B cell (primary cell): ENCODE measurements around the gene PSMB3. TPM values are rescaled to one million over a fixed set of nuclear protein-coding genes. Genes with fewer than 3 reads are reported as not detected.

Source experiments
- ATAC-seq: fragments of 200-7000 bp; cut with Tn5 transposase; one replicate; pipeline ENCODE4 v1.10.0; 2021; ENCODE audit warnings: low read depth, mild to moderate bottlenecking, moderate number of reproducible peaks, moderate library complexity
- CTCF ChIA-PET: fragments of 350-600 bp; sonication (Branson Sonifier 250); formaldehyde crosslinking; loops from one replicate; lab custom pipeline; 2021; ENCODE audit warnings: antibody characterized with exemption, inconsistent platforms; lab: Charles Lee
- POLR2A ChIA-PET: fragments of 350-600 bp; sonication (Branson Sonifier 250); formaldehyde crosslinking; loops from one replicate; lab custom pipeline; 2021; ENCODE audit warnings: antibody characterized with exemption; lab: Charles Lee
- DNase-seq: peaks from one replicate; pipeline ENCODE4 v3.0.0; 2013
- H2AFZ ChIP-seq: 2 replicates; pipeline ENCODE4 v1.6.1; 2012; ENCODE audit warnings: mild to moderate bottlenecking, low read depth, low read length; ENCODE audit not compliant: insufficient read depth, poor library complexity, severe bottlenecking
- H3K27ac ChIP-seq, 2 donors: 1 replicate in 1 of 2; 2 replicates in 1 of 2; pipeline ENCODE4 v1.5.1; 2012 to 2013; ENCODE audit warnings: low read length in 2 of 2, mild to moderate bottlenecking in 2 of 2, moderate library complexity in 1 of 2
- H3K27me3 ChIP-seq, 4 experiments: fragments of 200-600 bp in 1 of 4; sonication (generic) in 1 of 4; replicated peaks in 1 of 4; 1 replicate in 2 of 4; 2 replicates in 2 of 4; pipeline versions ENCODE4 v1.6.1 to v1.7.0; 2013 to 2016; ENCODE audit warnings: low read length in 3 of 4, mild to moderate bottlenecking in 2 of 4, mixed read lengths in 1 of 4, moderate library complexity in 1 of 4; ENCODE audit not compliant: insufficient read depth in 4 of 4, control insufficient read depth in 3 of 4; ENCODE audit errors: control extremely low read depth in 1 of 4
- H3K36me3 ChIP-seq, 2 experiments: replicated peaks in 1 of 2; 1 replicate in 1 of 2; 2 replicates in 1 of 2; pipeline versions ENCODE4 v1.6.1 to v1.7.1; 2013; ENCODE audit warnings: low read length in 1 of 2; ENCODE audit not compliant: insufficient read depth in 2 of 2, control insufficient read depth in 1 of 2; ENCODE audit errors: control extremely low read depth in 1 of 2, extremely low read depth in 1 of 2
- H3K4me1 ChIP-seq, 2 donors: fragments of 200-600 bp in 1 of 2; sonication (generic) in 1 of 2; 1 replicate in 1 of 2; 2 replicates in 1 of 2; pipeline versions ENCODE4 v1.5.1 to v1.6.1; 2013 to 2017; ENCODE audit warnings: low read length in 2 of 2; ENCODE audit not compliant: control insufficient read depth in 2 of 2, insufficient read depth in 2 of 2
- H3K4me2 ChIP-seq: replicated peaks from 2 replicates; pipeline ENCODE3; 2012; ENCODE audit warnings: mild to moderate bottlenecking, low read depth, low read length; ENCODE audit not compliant: poor library complexity, severe bottlenecking
- H3K4me3 ChIP-seq, 5 experiments: fragments of 200-600 bp in 1 of 5; sonication (generic) in 1 of 5; 1 replicate in 3 of 5; 2 replicates in 2 of 5; pipeline versions ENCODE4 v1.5.1 to v1.7.0; 2011 to 2016; ENCODE audit warnings: low read length in 4 of 5, mild to moderate bottlenecking in 4 of 5, low read depth in 2 of 5, control low read depth in 1 of 5, moderate library complexity in 1 of 5; ENCODE audit not compliant: insufficient read depth in 1 of 5; ENCODE audit errors: control extremely low read depth in 1 of 5, extremely low read depth in 1 of 5
- H3K79me2 ChIP-seq: fragments of 200-600 bp; sonication (generic); one replicate; pipeline ENCODE4 v1.6.0; 2016; ENCODE audit warnings: low read length; ENCODE audit not compliant: control insufficient read depth, insufficient read depth
- H3K9ac ChIP-seq: fragments of 200-600 bp; sonication (generic); 2 replicates; pipeline ENCODE4 v1.6.1; 2017; ENCODE audit warnings: mild to moderate bottlenecking, low read length, moderate library complexity
- H3K9me3 ChIP-seq, 3 donors: one replicate each; pipeline versions ENCODE4 v1.6.1 to v1.7.1; 2013; ENCODE audit warnings: low read length in 2 of 3; ENCODE audit not compliant: control insufficient read depth in 2 of 3, insufficient read depth in 1 of 3; ENCODE audit errors: control extremely low read depth in 1 of 3
- H4K20me1 ChIP-seq: 2 replicates; pipeline ENCODE4 v1.6.0; 2012; ENCODE audit warnings: mild to moderate bottlenecking, low read length; ENCODE audit not compliant: insufficient read depth, control insufficient read depth, poor library complexity, severe bottlenecking
- H3K27ac Mint-ChIP-seq: one replicate; pipeline ENCODE4 v1.8.0; 2021; ENCODE audit warnings: mixed read lengths
- H3K27me3 Mint-ChIP-seq: one replicate; pipeline ENCODE4 v1.8.0; 2021; ENCODE audit warnings: mixed read lengths
- H3K4me1 Mint-ChIP-seq: one replicate; pipeline ENCODE4 v1.8.0; 2021; ENCODE audit warnings: mixed read lengths
- H3K4me3 Mint-ChIP-seq: one replicate; pipeline ENCODE4 v1.8.0; 2021; ENCODE audit warnings: mixed read lengths
- H3K9me3 Mint-ChIP-seq: one replicate; pipeline ENCODE4 v1.8.0; 2022; ENCODE audit warnings: mixed read lengths; ENCODE audit not compliant: insufficient read depth
- EZH2 ChIP-seq: IDR thresholded peaks from 2 replicates; pipeline ENCODE4 v1.6.1; 2012; ENCODE audit warnings: borderline replicate concordance, low read depth, mild to moderate bottlenecking, moderate library complexity, low read length; ENCODE audit not compliant: insufficient read depth, poor library complexity, severe bottlenecking
- WGBS: methylation state at CpG from one replicate; pipeline ENCODE4 v1.1.5; 2013; ENCODE audit warnings: missing lambda C conversion rate; ENCODE audit not compliant: insufficient coverage; 5-methylcytosine and 5-hydroxymethylcytosine counted together
- intact Hi-C: fragments of 100-400 bp; cut with micrococcal nuclease; formaldehyde crosslinking; loops from one replicate; pipeline ENCODE4 v1.10.0; 2022
- polyA plus RNA-seq: library from polyadenylated mRNA; depleted of rRNA; stranded (reverse); fragments of >200 nt; gene quantifications from 2 replicates; pipeline ENCODE4 v1.2.3, GENCODE V29; 2012
- total RNA-seq, 2 donors: library from RNA; stranded (reverse); fragments of 120-200 nt in 1 of 2; gene quantifications; 1 replicate in 1 of 2; 2 replicates in 1 of 2; pipeline versions ENCODE4 v1.2.3 to v1.2.4, GENCODE V29; 2013 to 2022
- TF ChIP-seq, protein P1 (sequence below): fragments of 200-600 bp; IDR thresholded peaks from one replicate; pipeline ENCODE4 v1.8.0; 2022; ENCODE audit warnings: antibody characterized with exemption, mild to moderate bottlenecking

Gene PSMB3
- total and polyA plus RNA-seq, 2 donors (not counting 1 experiment from before 2014, with no cell fraction given), result 109 to 184 TPM

DNA sequence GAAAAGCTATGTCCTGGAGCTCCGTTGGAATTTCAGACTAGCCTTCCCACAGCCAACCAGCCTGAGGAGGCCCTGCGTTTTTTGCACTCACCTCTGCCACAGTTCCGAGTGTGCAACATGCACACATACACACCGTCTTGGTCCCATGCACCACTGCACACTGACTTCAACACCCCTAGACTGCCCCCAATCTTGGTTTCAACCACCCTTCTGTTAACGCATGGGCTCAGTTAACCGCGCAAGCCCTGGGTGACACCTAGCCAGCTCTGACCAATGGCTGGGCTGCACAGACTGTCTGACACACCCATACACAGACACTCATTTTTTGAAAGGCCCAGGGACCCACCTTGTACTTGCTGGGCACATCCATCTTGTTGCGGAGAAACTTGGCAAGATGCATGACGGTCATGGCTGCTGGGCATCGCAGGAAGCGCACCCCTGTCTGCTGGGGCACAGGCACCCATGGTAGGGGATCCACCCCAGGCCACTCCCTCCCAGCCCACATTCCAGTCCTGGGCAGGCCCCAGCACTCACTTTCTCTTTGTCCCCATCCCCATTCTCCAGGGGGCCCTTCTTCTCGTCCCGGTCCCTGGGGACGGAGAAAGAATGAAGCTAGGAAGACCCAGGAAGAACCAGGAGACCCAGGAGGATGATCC, 14.4 kb upstream of the PSMB3 start:
- Histone ChIP-seq H3K36me3 (no peaks in the 10 kb centered on the region), H3K4me2 (no peak overlapping the region), H3K4me1 (peaks cover 0 to 9% of the 10 kb centered on the region in 2 donors), H3K79me2 (no peaks in the 10 kb centered on the region), H3K9me3 (no peaks in the 10 kb centered on the region), H3K4me3 (no peak overlapping the region), H2AFZ (no peak overlapping the region), H4K20me1 (peaks cover 7% of the 10 kb centered on the region), H3K9ac (no peak overlapping the region), H3K27ac (no peak overlapping the region), H3K27me3 (peaks cover 0 to 8% (median 0%) of the 10 kb centered on the region in 4 experiments)
- intact Hi-C loops, result no loop called here
- Mint-ChIP-seq H3K27ac (no peak overlapping the region), H3K4me3 (no peak overlapping the region), H3K9me3 (no peaks in the 10 kb centered on the region), H3K27me3 (peaks cover 6% of the 10 kb centered on the region), H3K4me1 (peaks cover 15% of the 10 kb centered on the region)
- WGBS, result 70% methylated on average over 11 of the region's 14 CpGs
- DNase-seq, result no peak
- ChIA-PET CTCF (interaction anchor here (0.5 to 4.5 kb wide), 5 partner anchors 22 to 257 kb away, joined by 3 to 172 read pairs (median 3); partner anchors contain the start of gene EPOP), POLR2A (interaction anchor here (0.6 to 0.7 kb wide), 2 partner anchors 30 to 1329 kb away, joined by 3 to 7 read pairs; no protein-coding TSS in a partner anchor)
- no peak for ATAC-seq
- TF ChIP-seq EZH2, result no peak
- TF ChIP-seq, protein P1, sequence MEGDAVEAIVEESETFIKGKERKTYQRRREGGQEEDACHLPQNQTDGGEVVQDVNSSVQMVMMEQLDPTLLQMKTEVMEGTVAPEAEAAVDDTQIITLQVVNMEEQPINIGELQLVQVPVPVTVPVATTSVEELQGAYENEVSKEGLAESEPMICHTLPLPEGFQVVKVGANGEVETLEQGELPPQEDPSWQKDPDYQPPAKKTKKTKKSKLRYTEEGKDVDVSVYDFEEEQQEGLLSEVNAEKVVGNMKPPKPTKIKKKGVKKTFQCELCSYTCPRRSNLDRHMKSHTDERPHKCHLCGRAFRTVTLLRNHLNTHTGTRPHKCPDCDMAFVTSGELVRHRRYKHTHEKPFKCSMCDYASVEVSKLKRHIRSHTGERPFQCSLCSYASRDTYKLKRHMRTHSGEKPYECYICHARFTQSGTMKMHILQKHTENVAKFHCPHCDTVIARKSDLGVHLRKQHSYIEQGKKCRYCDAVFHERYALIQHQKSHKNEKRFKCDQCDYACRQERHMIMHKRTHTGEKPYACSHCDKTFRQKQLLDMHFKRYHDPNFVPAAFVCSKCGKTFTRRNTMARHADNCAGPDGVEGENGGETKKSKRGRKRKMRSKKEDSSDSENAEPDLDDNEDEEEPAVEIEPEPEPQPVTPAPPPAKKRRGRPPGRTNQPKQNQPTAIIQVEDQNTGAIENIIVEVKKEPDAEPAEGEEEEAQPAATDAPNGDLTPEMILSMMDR, result no peak

DNA sequence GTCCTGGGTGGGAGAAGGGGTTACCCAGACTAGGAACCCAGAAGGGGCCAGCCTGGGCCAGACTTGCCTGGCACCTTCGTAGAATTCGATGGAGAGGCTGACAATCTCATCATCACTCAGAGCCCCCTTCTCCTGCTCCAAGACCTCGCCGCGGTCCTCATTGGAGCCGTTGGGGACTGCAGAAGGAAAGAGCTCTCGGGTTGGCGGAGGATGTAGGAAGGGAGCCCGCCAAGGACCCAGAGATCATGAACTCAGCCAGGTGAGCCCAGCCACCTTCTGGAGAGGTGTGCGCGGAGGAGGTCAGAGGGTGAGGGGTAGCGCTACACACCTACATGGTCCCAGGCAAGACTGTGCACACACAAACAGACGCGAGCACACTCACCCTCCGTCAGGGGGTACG, 13.9 kb upstream of the PSMB3 start:
- H3K9me3 Mint-ChIP-seq, result no peaks in the 10 kb centered on the region
- intact Hi-C loops, result no loop called here
- ChIA-PET CTCF (interaction anchor here (0.6 kb wide), 1 partner anchor 57 kb away, joined by 3 read pairs; no protein-coding TSS in a partner anchor), POLR2A (no interaction called here)
- H3K4me3 Mint-ChIP-seq, result no peak overlapping the region
- no peak overlapping the region for H3K27ac ChIP-seq
- no peak overlapping the region for H3K4me2 ChIP-seq
- no peak overlapping the region for H3K4me3 ChIP-seq
- H4K20me1 ChIP-seq, result peaks cover 7% of the 10 kb centered on the region
- H3K9me3 ChIP-seq, result no peaks in the 10 kb centered on the region
- 96% methylated on average over 11 of the region's 16 CpGs for WGBS
- DNase-seq, result no peak
- no peaks in the 10 kb centered on the region for H3K36me3 ChIP-seq
- H2AFZ ChIP-seq, result no peak overlapping the region
- no peak overlapping the region for H3K27ac Mint-ChIP-seq
- peaks cover 6% of the 10 kb centered on the region for H3K27me3 Mint-ChIP-seq
- TF ChIP-seq, protein P1, result no peak
- TF ChIP-seq EZH2, result no peak
- peaks cover 12% of the 10 kb centered on the region for H3K4me1 Mint-ChIP-seq
- peaks cover 0 to 8% (median 0%) of the 10 kb centered on the region in 4 experiments for H3K27me3 ChIP-seq
- H3K9ac ChIP-seq, result no peak overlapping the region
- peaks cover 0 to 9% of the 10 kb centered on the region in 2 donors for H3K4me1 ChIP-seq
- no peak for ATAC-seq
- H3K79me2 ChIP-seq, result no peaks in the 10 kb centered on the region
